KMS-11 (cell line): Measurements from ENCODE around the gene CYB5A.
"Not testable (repeated sequence)": the region's sequence is repeated elsewhere in the genome, so short reads cannot be mapped to it uniquely, and the experiment has no call there.

Experiments
- H2AFZ ChIP-seq: fragments of 200-600 bp; sonication (generic); 2 replicates; pipeline ENCODE4 v1.6.1; 2016; ENCODE audit warnings: antibody characterized with exemption, mixed run types, low read depth
- H3K27ac ChIP-seq: fragments of 200-600 bp; sonication (generic); 2 replicates; pipeline ENCODE4 v1.6.1; 2016; ENCODE audit warnings: mild to moderate bottlenecking, mixed run types
- H3K27me3 ChIP-seq: fragments of 200-600 bp; sonication (generic); 2 replicates; pipeline ENCODE4 v1.6.1; 2017; ENCODE audit warnings: mild to moderate bottlenecking, low read depth, mixed run types, moderate library complexity; ENCODE audit not compliant: insufficient read depth
- H3K36me3 ChIP-seq: fragments of 200-600 bp; sonication (generic); 2 replicates; pipeline ENCODE4 v1.6.1; 2017; ENCODE audit warnings: mild to moderate bottlenecking, mixed run types; ENCODE audit not compliant: insufficient read depth
- H3K4me1 ChIP-seq: fragments of 200-600 bp; sonication (generic); 2 replicates; pipeline ENCODE4 v1.6.1; 2016; ENCODE audit warnings: mild to moderate bottlenecking, low read depth, mixed run types; ENCODE audit not compliant: poor library complexity, severe bottlenecking
- H3K4me2 ChIP-seq: fragments of 200-600 bp; sonication (generic); 2 replicates; pipeline ENCODE4 v1.7.0; 2016; ENCODE audit warnings: mild to moderate bottlenecking, mixed run types
- H3K4me3 ChIP-seq: fragments of 200-600 bp; sonication (generic); IDR thresholded peaks from 2 replicates; pipeline ENCODE4 v1.6.1; 2017; ENCODE audit warnings: low read depth, low read length, mixed read lengths; ENCODE audit not compliant: insufficient read depth
- H3K79me2 ChIP-seq: fragments of 200-600 bp; sonication (generic); 2 replicates; pipeline ENCODE4 v1.6.1; 2016; ENCODE audit warnings: low read depth, mixed run types; ENCODE audit not compliant: insufficient read depth
- H3K9ac ChIP-seq: fragments of 200-600 bp; sonication (generic); 2 replicates; pipeline ENCODE4 v1.6.1; 2016; ENCODE audit warnings: mild to moderate bottlenecking, mixed run types
- H4K20me1 ChIP-seq: fragments of 200-600 bp; sonication (generic); 2 replicates; pipeline ENCODE4 v1.6.1; 2016; ENCODE audit warnings: mild to moderate bottlenecking, mixed run types; ENCODE audit not compliant: insufficient read depth
- CTCF ChIP-seq: fragments of 200-600 bp; sonication (generic); conservative IDR thresholded peaks from 2 replicates; pipeline ENCODE4 v1.6.1; 2017; ENCODE audit warnings: low read depth, mild to moderate bottlenecking, antibody characterized with exemption, low read length, moderate library complexity, mixed read lengths

CYB5A gene

DNA sequence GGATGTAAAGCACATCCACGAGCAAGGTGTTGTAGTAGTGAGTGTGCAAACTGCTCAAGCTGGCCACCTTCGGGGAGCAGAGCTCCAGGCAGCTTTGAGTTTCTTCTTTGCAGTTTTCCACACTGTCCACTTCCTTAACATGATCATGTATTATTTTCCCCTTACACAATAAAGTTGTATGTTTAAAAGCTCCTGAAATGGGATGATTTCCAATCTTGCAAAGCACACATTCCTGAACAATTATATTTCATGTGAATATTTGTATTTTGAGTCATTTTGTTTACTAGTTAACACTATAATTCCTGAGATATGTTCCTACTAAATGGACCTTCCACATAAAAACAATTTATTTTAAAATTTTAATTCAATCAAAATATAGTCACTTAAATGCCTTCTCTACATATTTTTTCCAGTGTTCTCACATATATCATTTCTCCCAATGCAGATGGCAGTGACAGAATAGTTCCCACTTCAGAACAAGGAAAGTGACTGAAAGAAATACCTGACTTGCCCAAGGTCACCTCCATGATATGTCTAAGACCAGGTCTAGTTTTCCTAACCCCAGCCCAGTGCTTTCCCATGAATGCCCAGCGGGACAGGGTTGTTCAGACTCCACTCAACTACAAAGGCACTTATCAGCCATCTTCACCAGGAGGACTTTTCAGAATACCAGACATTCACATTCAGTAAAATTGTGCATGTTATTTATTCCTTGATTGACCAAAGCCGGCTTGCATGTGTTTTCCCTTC is 5.5 kb downstream of the CYB5A start:
- H2AFZ ChIP-seq, result no peak overlapping the region
- H3K4me3 ChIP-seq, result no peak overlapping the region
- H3K27ac ChIP-seq, result no peak overlapping the region
- peak overlapping the region; percentile 27 for H3K4me2 ChIP-seq
- TF ChIP-seq CTCF, result no peak
- no peaks in the 10 kb centered on the region for H4K20me1 ChIP-seq
- H3K36me3 ChIP-seq, result no peaks in the 10 kb centered on the region
- H3K79me2 ChIP-seq, result peaks cover 47% of the 10 kb centered on the region; the same call in 1 of the 2 replicates
- H3K27me3 ChIP-seq, result no peaks in the 10 kb centered on the region
- peaks cover 30% of the 10 kb centered on the region for H3K4me1 ChIP-seq
- H3K9ac ChIP-seq, result no peak overlapping the region

DNA sequence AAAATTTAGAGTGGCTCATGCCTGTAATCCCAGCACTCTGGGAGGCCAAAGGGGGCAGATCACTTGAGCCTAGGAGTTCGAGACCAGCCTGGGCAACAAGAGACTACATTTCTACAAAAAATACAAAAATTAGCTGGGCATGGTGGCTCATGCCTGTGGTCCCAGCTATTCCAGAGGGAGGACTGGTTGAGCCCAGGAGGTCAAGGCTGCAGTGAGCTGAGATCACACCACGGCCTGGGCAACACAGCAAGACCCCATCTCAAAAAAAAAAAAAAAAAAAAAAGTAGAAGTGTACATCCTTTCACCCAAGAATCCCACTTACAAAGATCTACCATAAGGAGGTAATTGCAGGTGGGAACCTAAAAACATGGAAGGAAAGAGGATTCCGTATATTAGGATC is 6.2 kb downstream of the CYB5A start:
- H3K79me2 ChIP-seq, result peaks cover 40% of the 10 kb centered on the region; the same call in 1 of the 2 replicates

DNA sequence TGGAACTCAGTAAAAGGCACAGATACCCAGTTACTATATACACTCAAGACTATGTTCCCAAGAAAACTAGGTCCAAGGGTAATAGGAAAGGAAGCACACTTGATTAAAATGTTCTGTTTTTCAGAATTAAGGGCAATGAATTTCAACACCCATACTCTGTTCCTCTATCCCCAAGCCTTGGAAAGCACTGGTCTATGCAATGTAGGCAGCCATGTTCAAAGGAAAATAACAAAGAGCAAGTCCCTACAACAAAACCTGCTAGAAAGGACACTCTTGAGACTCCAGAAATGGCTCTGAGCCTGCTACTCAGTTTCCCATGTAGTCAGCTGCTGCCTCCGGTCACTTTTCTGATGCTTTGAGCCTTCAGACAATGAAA is 6.8 kb downstream of the CYB5A start:
- no peaks in the 10 kb centered on the region for H4K20me1 ChIP-seq
- H2AFZ ChIP-seq, result no peak overlapping the region
- H3K79me2 ChIP-seq, result peaks cover 38% of the 10 kb centered on the region; the same call in 1 of the 2 replicates
- no peak overlapping the region for H3K4me2 ChIP-seq
- no peak for TF ChIP-seq CTCF
- H3K36me3 ChIP-seq, result no peaks in the 10 kb centered on the region
- no peak overlapping the region for H3K4me3 ChIP-seq
- peaks cover 21% of the 10 kb centered on the region for H3K4me1 ChIP-seq
- H3K9ac ChIP-seq, result no peak overlapping the region
- no peak overlapping the region for H3K27ac ChIP-seq
- no peaks in the 10 kb centered on the region for H3K27me3 ChIP-seq

More for the DNA sequence above, 6.2 kb downstream of the CYB5A start:
- not testable (repeated sequence) for H3K9ac ChIP-seq, H3K4me3 ChIP-seq, H2AFZ ChIP-seq, H4K20me1 ChIP-seq, H3K27me3 ChIP-seq, H3K36me3 ChIP-seq, H3K4me2 ChIP-seq, H3K27ac ChIP-seq
- H3K4me1 ChIP-seq, result peaks cover 24% of the 10 kb centered on the region

DNA sequence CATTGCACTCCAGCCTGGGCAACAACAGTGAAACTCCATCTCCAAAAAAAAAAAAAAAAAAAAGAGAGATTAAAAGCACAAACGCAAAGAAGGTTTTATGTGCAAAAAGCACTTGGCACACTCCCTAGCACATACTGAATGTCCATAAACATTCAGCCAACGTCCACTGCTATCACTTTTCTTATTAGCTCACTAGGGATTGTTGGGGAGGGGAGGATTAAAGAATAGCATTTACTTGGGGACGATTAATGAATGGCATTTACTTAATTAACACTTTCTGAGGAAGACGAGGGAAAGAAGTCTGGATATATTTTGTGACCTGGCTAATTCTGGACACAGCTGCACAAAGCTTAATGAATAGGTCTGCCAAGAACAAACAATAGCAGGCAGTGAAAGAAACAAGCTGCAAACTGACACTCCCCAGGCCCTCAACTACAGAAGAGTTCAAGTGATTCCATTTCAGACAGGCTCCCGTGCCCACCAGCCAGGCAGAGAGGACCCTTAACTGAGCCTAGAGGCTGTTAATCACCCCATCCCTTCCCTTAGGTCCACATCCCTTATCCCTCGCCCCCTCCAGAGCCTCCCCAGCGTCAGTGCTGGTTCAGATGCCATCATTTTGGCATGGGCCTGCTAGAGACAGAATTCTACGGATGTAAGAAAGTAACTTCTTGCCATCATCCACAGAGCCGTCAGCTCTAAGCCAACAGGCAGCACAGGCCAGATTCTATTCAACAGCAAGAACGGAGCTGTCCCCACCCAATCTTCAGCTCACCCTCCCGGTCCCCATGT is 7.4 kb downstream of the CYB5A start:
- no peak overlapping the region for H2AFZ ChIP-seq
- no peak overlapping the region for H3K27ac ChIP-seq
- H3K27me3 ChIP-seq, result no peaks in the 10 kb centered on the region
- H3K36me3 ChIP-seq, result no peaks in the 10 kb centered on the region
- H3K4me3 ChIP-seq, result no peak overlapping the region
- H3K4me2 ChIP-seq, result no peak overlapping the region
- peaks cover 38% of the 10 kb centered on the region; the same call in 1 of the 2 replicates for H3K79me2 ChIP-seq
- H3K9ac ChIP-seq, result no peak overlapping the region
- no peak for TF ChIP-seq CTCF
- H4K20me1 ChIP-seq, result no peaks in the 10 kb centered on the region
- peaks cover 21% of the 10 kb centered on the region for H3K4me1 ChIP-seq
